ENCODE measurements around the gene SIGLEC12. TPM values are rescaled to one million over a fixed set of nuclear protein-coding genes. Genes with fewer than 3 reads are reported as not detected.

Gene SIGLEC12
- total RNA-seq, 1 donor from 2014 or later: 0.11 TPM

GRCh38 chr19:51520728-51521127 lies 19.1 kb upstream of the SIGLEC12 start:
- no peak for TF ChIP-seq CTCF (IDR thresholded peaks at IDR 0.05; ENCODE audit: borderline replicate concordance)

GRCh38 chr19:51514866-51515481 lies 13.4 kb upstream of the SIGLEC12 start:
- no peaks in the 10 kb centered on the region for H3K36me3 ChIP-seq
- no peaks in the 10 kb centered on the region for H3K4me1 ChIP-seq
- intact Hi-C loops (cut with micrococcal nuclease): no loop called here
- H3K27me3 ChIP-seq (ENCODE audit: low read depth): peaks cover 66% of the 10 kb centered on the region
- peak; percentile 79 for TF ChIP-seq CTCF (IDR thresholded peaks at IDR 0.05; ENCODE audit: borderline replicate concordance)
- DNase-seq: no peak
- H3K4me3 ChIP-seq: no peak overlapping the region
- no peak overlapping the region for H3K27ac ChIP-seq (replicated peaks)
- peaks cover 5% of the 10 kb centered on the region for H3K9me3 ChIP-seq (replicated peaks)

More at GRCh38 chr19:51520728-51521127, 19.1 kb upstream of the SIGLEC12 start:
- H3K27me3 ChIP-seq (ENCODE audit: low read depth): peaks cover 66% of the 10 kb centered on the region
- intact Hi-C loops (cut with micrococcal nuclease): no loop called here
- H3K36me3 ChIP-seq: no peaks in the 10 kb centered on the region
- peaks cover 14% of the 10 kb centered on the region for H3K9me3 ChIP-seq (replicated peaks)
- no peaks in the 10 kb centered on the region for H3K4me1 ChIP-seq
- no peak for DNase-seq
- no peak overlapping the region for H3K4me3 ChIP-seq
- no peak overlapping the region for H3K27ac ChIP-seq (replicated peaks)

- Histone ChIP-seq H3K4me1 (no peaks in the 10 kb centered on the region), H3K27me3 (ENCODE audit: low read depth) (peaks cover 65% of the 10 kb centered on the region), H3K4me3 (no peak overlapping the region), H3K36me3 (no peaks in the 10 kb centered on the region), H3K27ac (replicated peaks) (no peak overlapping the region), H3K9me3 (replicated peaks) (peaks cover 5% of the 10 kb centered on the region)
- intact Hi-C loops (cut with micrococcal nuclease): no loop called here
- DNase-seq: no peak
- TF ChIP-seq CTCF (IDR thresholded peaks at IDR 0.05; ENCODE audit: borderline replicate concordance): no peak
Measured at GRCh38 chr19:51513968-51514367, 12.4 kb upstream of the SIGLEC12 start.

GRCh38 chr19:51511353-51511752 lies 9.8 kb upstream of the SIGLEC12 start:
- intact Hi-C loops (cut with micrococcal nuclease): no loop called here
- H3K9me3 ChIP-seq (replicated peaks): no peaks in the 10 kb centered on the region
- H3K36me3 ChIP-seq: no peaks in the 10 kb centered on the region
- H3K4me1 ChIP-seq: no peaks in the 10 kb centered on the region
- H3K27me3 ChIP-seq (ENCODE audit: low read depth): peaks cover 72% of the 10 kb centered on the region
- DNase-seq: no peak
- H3K27ac ChIP-seq (replicated peaks): no peak overlapping the region
- H3K4me3 ChIP-seq: no peak overlapping the region
- TF ChIP-seq CTCF (IDR thresholded peaks at IDR 0.05; ENCODE audit: borderline replicate concordance): no peak

GRCh38 chr19:51509823-51510660 lies 8.4 kb upstream of the SIGLEC12 start:
- Histone ChIP-seq H3K36me3 (no peaks in the 10 kb centered on the region), H3K27ac (replicated peaks) (no peak overlapping the region), H3K27me3 (ENCODE audit: low read depth) (peaks cover 72% of the 10 kb centered on the region), H3K4me3 (no peak overlapping the region), H3K9me3 (replicated peaks) (peaks cover 1% of the 10 kb centered on the region), H3K4me1 (no peaks in the 10 kb centered on the region)
- TF ChIP-seq CTCF (IDR thresholded peaks at IDR 0.05; ENCODE audit: borderline replicate concordance): no peak
- no peak for DNase-seq
- intact Hi-C loops (cut with micrococcal nuclease): no loop called here

All from left ventricle myocardium inferior (tissue), 1 donor.